GM18517 (cell line): ENCODE data around the gene HIBADH.
"Not testable (repeated sequence)": the region's sequence is repeated elsewhere in the genome, so short reads cannot be mapped to it uniquely, and the experiment has no call there.

Source experiments
- ATAC-seq: cut with Tn5 transposase; IDR thresholded peaks from one replicate; pipeline ENCODE4 v1.9.1; 2021; ENCODE audit warnings: mild to moderate bottlenecking, moderate library complexity; ENCODE audit not compliant: unreplicated experiment

The HIBADH gene

DNA sequence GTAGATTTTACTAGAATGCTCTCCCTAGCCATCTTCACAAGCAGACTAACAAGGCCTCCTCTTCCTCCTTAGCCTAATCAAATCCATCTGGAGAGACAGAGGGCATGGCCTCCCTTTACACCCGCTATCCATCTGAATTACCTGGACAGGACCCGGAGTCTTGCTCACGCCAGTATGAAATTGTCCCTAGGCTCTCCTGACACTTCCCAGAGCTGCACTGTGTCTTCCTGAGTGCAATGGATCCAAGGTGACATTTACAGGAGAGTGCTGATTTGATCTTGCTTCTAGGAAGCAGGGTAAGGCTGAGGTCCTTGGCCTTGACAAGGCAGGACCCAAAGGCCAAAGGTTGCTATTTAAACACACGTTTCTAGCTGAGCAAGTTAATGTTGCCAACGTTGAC lies 147.8 kb downstream of the HIBADH start:
- ATAC-seq: no peak

DNA sequence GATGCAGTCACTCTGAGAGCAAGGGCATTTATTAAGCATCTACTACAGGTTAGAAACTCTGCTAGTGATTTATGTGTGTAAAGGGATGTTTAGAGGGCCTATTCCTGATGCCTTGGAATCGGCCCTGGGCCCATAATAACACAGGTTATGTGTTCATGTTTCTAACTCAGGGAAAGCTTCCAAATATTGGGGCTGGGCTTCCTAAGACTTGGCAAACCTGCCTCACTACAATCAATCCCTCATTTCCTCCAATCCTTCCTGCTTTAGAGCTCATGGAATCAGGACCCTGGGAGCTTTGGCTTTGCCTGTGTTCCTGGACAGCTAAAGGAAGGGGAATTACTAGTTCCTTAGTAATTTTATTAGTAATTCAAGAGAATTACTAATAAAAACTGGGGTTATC lies 148.8 kb downstream of the HIBADH start:
- no peak for ATAC-seq

DNA sequence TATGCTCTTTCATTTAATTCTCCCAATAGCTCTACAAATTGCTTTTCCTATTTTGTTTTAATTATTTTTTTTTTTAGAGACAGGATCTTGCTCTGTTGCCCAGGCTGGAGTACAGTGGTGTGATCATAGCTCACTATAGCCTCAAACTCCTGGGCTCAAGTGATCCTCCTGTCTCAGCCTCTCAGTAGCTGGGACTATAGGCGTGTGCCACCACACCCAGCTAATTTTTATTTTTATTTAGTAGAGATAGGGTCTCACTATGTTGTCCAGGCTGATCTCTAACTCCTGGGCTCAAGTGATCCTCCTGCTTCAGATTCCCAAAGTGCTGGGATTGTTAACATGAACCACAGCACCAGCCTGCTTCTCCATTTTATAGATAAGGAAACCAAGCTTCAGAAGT lies 151.3 kb downstream of the HIBADH start:
- ATAC-seq: not testable (repeated sequence)

DNA sequence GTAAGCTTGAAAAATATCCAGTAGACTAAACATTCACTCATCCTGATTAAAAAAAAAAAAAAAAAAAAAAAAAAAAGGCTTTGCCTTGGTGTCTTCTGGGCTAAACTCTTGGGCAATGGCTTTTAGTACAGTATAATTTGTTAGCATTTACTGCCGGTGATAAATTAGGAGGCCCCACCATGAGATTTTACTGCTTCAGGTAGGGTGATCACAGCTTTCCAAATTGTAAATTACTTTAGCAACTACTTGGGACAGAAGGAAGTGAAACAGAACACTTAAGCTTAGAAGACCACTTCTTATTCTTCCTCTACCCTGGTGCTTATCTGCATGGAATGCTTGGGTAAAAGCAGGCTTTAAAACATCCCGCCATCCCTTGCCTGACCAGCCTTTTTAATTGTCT lies 152.1 kb downstream of the HIBADH start:
- ATAC-seq: no peak

DNA sequence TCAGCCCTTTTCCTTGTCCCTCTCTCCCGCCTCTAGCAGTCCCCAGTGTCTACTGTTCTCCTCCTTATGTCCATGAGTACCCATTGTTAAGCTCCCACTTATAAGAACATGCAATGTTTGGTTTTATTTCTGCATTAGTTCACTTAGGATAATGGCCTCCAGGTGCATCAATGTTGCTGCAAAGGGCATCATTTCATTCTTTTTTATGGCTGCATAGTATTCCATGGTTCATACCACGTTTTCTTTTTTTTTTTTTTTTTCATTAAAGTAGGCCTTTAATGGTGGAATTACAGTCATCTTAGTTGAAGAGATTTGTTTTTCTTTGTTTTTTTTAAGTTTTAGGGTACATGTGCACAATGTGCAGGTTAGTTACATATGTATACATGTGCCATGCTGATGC lies 160.8 kb downstream of the HIBADH start:
- not testable (repeated sequence) for ATAC-seq

DNA sequence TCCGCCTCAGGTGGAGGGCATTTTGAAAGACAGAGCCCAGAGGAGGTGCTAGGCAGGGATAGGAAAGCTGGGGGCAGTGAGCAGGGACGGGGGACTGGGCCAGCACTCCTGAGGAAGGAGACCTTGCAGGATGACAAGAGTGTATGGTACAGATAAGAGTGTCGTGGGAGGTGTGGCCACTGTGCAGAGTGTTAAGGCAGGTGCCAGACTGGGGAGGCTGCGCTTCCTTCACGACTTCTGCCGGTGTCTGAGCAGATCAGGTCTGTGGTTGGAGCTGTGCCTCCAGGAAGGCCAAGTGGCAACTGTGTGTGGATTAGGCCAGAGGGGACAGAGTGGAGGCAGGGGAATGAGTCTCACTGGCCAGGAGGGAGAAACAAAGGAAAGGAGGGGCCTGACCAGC lies 161.7 kb downstream of the HIBADH start:
- ATAC-seq: no peak

DNA sequence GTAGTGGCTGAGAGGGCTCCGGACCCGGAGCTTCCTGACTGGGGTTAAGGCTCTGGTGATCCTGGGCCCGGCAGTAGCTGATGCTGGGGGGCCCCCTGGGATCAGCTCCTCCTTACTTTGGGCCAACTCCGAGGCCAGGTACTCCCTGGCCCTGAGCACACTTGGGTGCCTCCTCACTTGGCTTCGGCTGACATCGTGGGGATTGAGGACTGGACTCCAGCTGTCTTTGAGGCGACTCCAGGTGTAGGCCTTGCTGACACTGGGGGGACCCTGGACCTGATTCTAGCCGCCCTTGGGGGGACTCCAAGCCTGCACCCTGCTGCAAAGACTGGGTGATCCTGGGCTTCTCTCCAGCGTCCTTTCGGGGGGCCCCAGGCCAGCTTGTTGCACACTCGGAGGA lies 170.5 kb downstream of the HIBADH start:
- ATAC-seq: no peak

DNA sequence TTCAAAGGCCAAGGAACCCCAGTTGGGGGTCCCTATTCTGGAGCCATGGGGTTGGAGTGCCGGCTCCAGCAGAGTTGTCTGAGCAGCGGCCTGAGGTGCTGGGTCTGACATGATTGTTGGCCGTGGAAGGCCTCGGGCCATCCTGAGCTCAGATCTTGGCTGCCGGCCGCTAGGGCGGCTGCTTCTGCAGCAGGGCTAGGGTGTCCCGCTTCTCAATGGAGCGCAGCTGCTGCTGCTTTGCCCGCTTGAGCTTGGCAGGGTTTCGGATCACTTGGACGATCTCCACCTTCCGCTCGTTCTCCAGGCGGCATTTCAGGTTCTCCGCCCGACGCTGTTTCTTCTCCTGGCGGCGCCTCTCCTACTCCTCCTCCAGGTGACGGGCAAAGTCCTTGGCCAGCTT lies 171.1 kb downstream of the HIBADH start:
- no peak for ATAC-seq

DNA sequence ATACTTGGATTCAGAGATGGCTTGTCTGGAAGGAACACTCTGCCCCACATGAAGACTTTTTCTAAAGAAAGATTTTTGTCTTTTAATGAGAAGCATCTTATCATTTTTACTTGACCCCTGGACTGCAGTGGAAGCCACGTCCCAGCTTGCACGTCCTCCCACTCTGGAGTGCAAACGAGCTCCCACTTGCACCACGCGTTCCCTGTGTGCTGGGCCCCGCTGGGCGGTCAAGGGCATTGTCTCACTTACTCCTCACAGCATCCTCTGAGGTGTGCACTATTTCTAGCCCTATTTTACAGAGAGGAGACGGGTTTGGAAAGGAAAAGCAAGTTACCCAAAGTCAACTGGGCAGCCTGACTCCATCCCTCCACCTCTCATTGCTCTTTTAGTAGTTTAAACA lies 175.2 kb downstream of the HIBADH start:
- ATAC-seq: no peak

DNA sequence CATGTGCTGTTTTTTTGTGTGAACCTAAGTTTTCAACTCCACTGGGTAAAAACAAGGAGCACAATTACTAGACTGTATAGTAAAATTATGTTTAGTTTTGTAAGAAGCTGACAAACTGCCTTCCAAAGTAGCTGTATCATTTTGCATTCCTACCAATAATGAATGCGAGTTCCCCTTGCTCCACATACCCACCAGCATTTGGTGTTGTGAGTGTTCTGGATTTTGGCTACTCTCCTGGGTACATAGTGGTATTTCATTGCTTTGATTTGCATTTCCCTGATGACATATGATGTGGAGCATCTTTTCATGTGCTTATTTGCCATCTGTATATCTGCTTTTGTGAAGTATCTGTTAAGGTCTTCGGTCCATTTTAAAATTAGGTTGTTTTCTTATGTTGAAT lies 178.2 kb downstream of the HIBADH start:
- no peak for ATAC-seq

DNA sequence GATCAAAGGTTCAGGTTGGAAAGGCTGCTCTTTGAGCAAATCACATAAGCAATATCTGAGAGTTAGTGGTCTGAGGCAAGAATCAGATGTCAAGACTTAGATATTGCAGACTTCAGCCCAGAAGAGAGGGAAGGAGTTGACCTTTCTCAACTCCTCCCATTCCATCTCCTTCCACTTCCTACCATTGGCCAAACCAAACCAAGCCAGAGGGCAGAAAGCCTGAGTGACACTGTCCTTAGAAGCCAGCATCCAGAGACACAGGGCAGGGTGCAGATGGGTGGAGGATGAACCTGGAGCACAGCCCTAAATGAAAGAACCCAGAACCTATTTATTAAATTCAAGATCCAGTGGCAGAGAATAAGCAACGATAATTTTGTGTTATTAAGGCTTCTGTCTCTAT lies 180.5 kb downstream of the HIBADH start:
- no peak for ATAC-seq

DNA sequence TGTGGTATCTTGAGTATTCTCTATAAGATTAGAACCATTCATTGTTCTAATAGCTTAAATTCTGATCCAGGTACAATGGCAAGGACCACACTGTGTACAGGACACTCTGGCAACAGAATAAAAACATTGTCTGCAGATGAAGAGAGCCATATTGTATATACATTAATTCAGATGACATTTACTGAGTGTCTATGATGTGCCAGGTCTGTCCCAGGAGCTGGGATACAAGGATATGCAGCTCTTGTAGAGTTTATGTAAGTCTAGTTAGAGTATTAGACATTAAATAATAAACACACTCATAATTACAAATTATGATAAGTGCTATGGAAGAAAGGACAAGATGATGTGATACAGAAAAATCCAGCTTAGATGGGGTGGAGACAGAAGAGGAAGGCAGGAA lies 184.1 kb downstream of the HIBADH start:
- no peak for ATAC-seq

DNA sequence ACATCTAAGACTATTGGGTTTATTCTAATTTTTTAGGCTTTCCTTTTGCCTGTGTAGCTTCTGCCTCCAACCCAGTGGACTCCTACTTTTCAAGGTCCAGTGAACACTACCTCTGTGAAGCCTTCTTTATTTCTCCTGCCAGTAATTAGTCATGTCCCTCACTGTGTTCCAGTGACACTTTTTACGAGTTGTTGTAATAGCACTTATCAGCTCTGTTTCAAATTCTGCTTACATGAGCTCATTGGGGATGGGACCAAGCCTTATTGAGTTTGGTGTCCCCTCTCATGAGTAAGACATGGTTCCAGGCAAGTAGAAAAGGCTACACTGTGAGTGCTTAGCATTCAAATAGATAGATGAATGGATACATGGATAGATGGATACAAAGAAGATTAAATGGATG lies 184.6 kb downstream of the HIBADH start:
- no peak for ATAC-seq

DNA sequence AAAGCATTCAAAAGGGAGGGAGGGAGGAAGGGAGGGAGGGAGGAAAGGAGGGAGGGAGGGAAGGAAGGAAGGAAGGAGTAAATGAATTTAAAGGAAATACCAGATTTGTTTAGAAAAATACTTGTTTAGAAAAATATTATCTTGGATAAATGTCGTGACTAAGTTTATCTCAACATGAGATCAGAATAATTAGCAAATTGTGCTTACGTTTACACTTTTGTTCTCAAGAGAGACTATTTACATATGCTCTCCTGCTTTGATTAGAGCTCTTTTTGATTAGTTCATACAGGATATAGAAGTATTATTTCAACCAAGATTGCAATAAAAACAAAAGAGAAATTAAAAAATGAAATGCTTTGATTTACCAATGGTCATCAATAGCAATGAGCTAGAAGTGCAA lies 186.2 kb downstream of the HIBADH start:
- no peak for ATAC-seq
